B cell (primary cell): ENCODE measurements around the gene FMNL3. TPM values are rescaled to one million over a fixed set of nuclear protein-coding genes. Genes with fewer than 3 reads are reported as not detected.

Experiments
- ATAC-seq: fragments of 200-7000 bp; cut with Tn5 transposase; one replicate; pipeline ENCODE4 v1.10.0; 2021; ENCODE audit warnings: low read depth, mild to moderate bottlenecking, moderate number of reproducible peaks, moderate library complexity
- CTCF ChIA-PET: fragments of 350-600 bp; sonication (Branson Sonifier 250); formaldehyde crosslinking; loops from one replicate; lab custom pipeline; 2021; ENCODE audit warnings: antibody characterized with exemption, inconsistent platforms; lab: Charles Lee
- POLR2A ChIA-PET: fragments of 350-600 bp; sonication (Branson Sonifier 250); formaldehyde crosslinking; loops from one replicate; lab custom pipeline; 2021; ENCODE audit warnings: antibody characterized with exemption; lab: Charles Lee
- DNase-seq: peaks from one replicate; pipeline ENCODE4 v3.0.0; 2013
- H2AFZ ChIP-seq: 2 replicates; pipeline ENCODE4 v1.6.1; 2012; ENCODE audit warnings: mild to moderate bottlenecking, low read depth, low read length; ENCODE audit not compliant: insufficient read depth, poor library complexity, severe bottlenecking
- H3K27ac ChIP-seq, 2 donors: 1 replicate in 1 of 2; 2 replicates in 1 of 2; pipeline ENCODE4 v1.5.1; 2012 to 2013; ENCODE audit warnings: low read length in 2 of 2, mild to moderate bottlenecking in 2 of 2, moderate library complexity in 1 of 2
- H3K27me3 ChIP-seq, 4 experiments: fragments of 200-600 bp in 1 of 4; sonication (generic) in 1 of 4; replicated peaks in 1 of 4; 1 replicate in 2 of 4; 2 replicates in 2 of 4; pipeline versions ENCODE4 v1.6.1 to v1.7.0; 2013 to 2016; ENCODE audit warnings: low read length in 3 of 4, mild to moderate bottlenecking in 2 of 4, mixed read lengths in 1 of 4, moderate library complexity in 1 of 4; ENCODE audit not compliant: insufficient read depth in 4 of 4, control insufficient read depth in 3 of 4; ENCODE audit errors: control extremely low read depth in 1 of 4
- H3K36me3 ChIP-seq, 2 experiments: replicated peaks in 1 of 2; 1 replicate in 1 of 2; 2 replicates in 1 of 2; pipeline versions ENCODE4 v1.6.1 to v1.7.1; 2013; ENCODE audit warnings: low read length in 1 of 2; ENCODE audit not compliant: insufficient read depth in 2 of 2, control insufficient read depth in 1 of 2; ENCODE audit errors: control extremely low read depth in 1 of 2, extremely low read depth in 1 of 2
- H3K4me1 ChIP-seq, 2 donors: fragments of 200-600 bp in 1 of 2; sonication (generic) in 1 of 2; 1 replicate in 1 of 2; 2 replicates in 1 of 2; pipeline versions ENCODE4 v1.5.1 to v1.6.1; 2013 to 2017; ENCODE audit warnings: low read length in 2 of 2; ENCODE audit not compliant: control insufficient read depth in 2 of 2, insufficient read depth in 2 of 2
- H3K4me2 ChIP-seq: replicated peaks from 2 replicates; pipeline ENCODE3; 2012; ENCODE audit warnings: mild to moderate bottlenecking, low read depth, low read length; ENCODE audit not compliant: poor library complexity, severe bottlenecking
- H3K4me3 ChIP-seq, 5 experiments: fragments of 200-600 bp in 1 of 5; sonication (generic) in 1 of 5; 1 replicate in 3 of 5; 2 replicates in 2 of 5; pipeline versions ENCODE4 v1.5.1 to v1.7.0; 2011 to 2016; ENCODE audit warnings: low read length in 4 of 5, mild to moderate bottlenecking in 4 of 5, low read depth in 2 of 5, control low read depth in 1 of 5, moderate library complexity in 1 of 5; ENCODE audit not compliant: insufficient read depth in 1 of 5; ENCODE audit errors: control extremely low read depth in 1 of 5, extremely low read depth in 1 of 5
- H3K79me2 ChIP-seq: fragments of 200-600 bp; sonication (generic); one replicate; pipeline ENCODE4 v1.6.0; 2016; ENCODE audit warnings: low read length; ENCODE audit not compliant: control insufficient read depth, insufficient read depth
- H3K9ac ChIP-seq: fragments of 200-600 bp; sonication (generic); 2 replicates; pipeline ENCODE4 v1.6.1; 2017; ENCODE audit warnings: mild to moderate bottlenecking, low read length, moderate library complexity
- H3K9me3 ChIP-seq, 3 donors: one replicate each; pipeline versions ENCODE4 v1.6.1 to v1.7.1; 2013; ENCODE audit warnings: low read length in 2 of 3; ENCODE audit not compliant: control insufficient read depth in 2 of 3, insufficient read depth in 1 of 3; ENCODE audit errors: control extremely low read depth in 1 of 3
- H4K20me1 ChIP-seq: 2 replicates; pipeline ENCODE4 v1.6.0; 2012; ENCODE audit warnings: mild to moderate bottlenecking, low read length; ENCODE audit not compliant: insufficient read depth, control insufficient read depth, poor library complexity, severe bottlenecking
- H3K27ac Mint-ChIP-seq: one replicate; pipeline ENCODE4 v1.8.0; 2021; ENCODE audit warnings: mixed read lengths
- H3K27me3 Mint-ChIP-seq: one replicate; pipeline ENCODE4 v1.8.0; 2021; ENCODE audit warnings: mixed read lengths
- H3K4me1 Mint-ChIP-seq: one replicate; pipeline ENCODE4 v1.8.0; 2021; ENCODE audit warnings: mixed read lengths
- H3K4me3 Mint-ChIP-seq: one replicate; pipeline ENCODE4 v1.8.0; 2021; ENCODE audit warnings: mixed read lengths
- H3K9me3 Mint-ChIP-seq: one replicate; pipeline ENCODE4 v1.8.0; 2022; ENCODE audit warnings: mixed read lengths; ENCODE audit not compliant: insufficient read depth
- EZH2 ChIP-seq: IDR thresholded peaks from 2 replicates; pipeline ENCODE4 v1.6.1; 2012; ENCODE audit warnings: borderline replicate concordance, low read depth, mild to moderate bottlenecking, moderate library complexity, low read length; ENCODE audit not compliant: insufficient read depth, poor library complexity, severe bottlenecking
- WGBS: methylation state at CpG from one replicate; pipeline ENCODE4 v1.1.5; 2013; ENCODE audit warnings: missing lambda C conversion rate; ENCODE audit not compliant: insufficient coverage; 5-methylcytosine and 5-hydroxymethylcytosine counted together
- intact Hi-C: fragments of 100-400 bp; cut with micrococcal nuclease; formaldehyde crosslinking; loops from one replicate; pipeline ENCODE4 v1.10.0; 2022
- polyA plus RNA-seq: library from polyadenylated mRNA; depleted of rRNA; stranded (reverse); fragments of >200 nt; gene quantifications from 2 replicates; pipeline ENCODE4 v1.2.3, GENCODE V29; 2012
- total RNA-seq, 2 donors: library from RNA; stranded (reverse); fragments of 120-200 nt in 1 of 2; gene quantifications; 1 replicate in 1 of 2; 2 replicates in 1 of 2; pipeline versions ENCODE4 v1.2.3 to v1.2.4, GENCODE V29; 2013 to 2022
- TF ChIP-seq, protein P1 (sequence below): fragments of 200-600 bp; IDR thresholded peaks from one replicate; pipeline ENCODE4 v1.8.0; 2022; ENCODE audit warnings: antibody characterized with exemption, mild to moderate bottlenecking

The FMNL3 gene
- total and polyA plus RNA-seq, 2 donors (not counting 1 experiment from before 2014, with no cell fraction given): 19.3 to 69.9 TPM

- DNase-seq (peak; percentile 53), ATAC-seq (no peak)
- Histone ChIP-seq H4K20me1 (no peaks in the 10 kb centered on the region), H3K4me3 (peak overlapping the region; percentile 47 to 89 (median 84)), H3K9ac (peak overlapping the region; percentile 81), H3K27ac (peak overlapping the region; percentile 7 to 88), H2AFZ (peak overlapping the region; percentile 82), H3K79me2 (peaks cover 72% of the 10 kb centered on the region), H3K9me3 (no peaks in the 10 kb centered on the region), H3K27me3 (no peaks in the 10 kb centered on the region), H3K36me3 (no peaks in the 10 kb centered on the region), H3K4me2 (peak overlapping the region; percentile 84), H3K4me1 (peaks cover 45 to 63% of the 10 kb centered on the region in 2 donors)
- intact Hi-C loops: loop anchor here (2.0 to 5.0 kb wide), 4 partner anchors 35 to 167 kb away; partner anchors contain the start of gene KCNH3
- Mint-ChIP-seq H3K4me1 (peaks cover 57% of the 10 kb centered on the region), H3K27ac (peak overlapping the region; percentile 94), H3K9me3 (no peaks in the 10 kb centered on the region), H3K4me3 (peak overlapping the region; percentile 97), H3K27me3 (no peaks in the 10 kb centered on the region)
- WGBS: 9% methylated on average over 8 of the region's 10 CpGs
- ChIA-PET CTCF (interaction anchor here (0.6 to 13.2 kb wide), 10 partner anchors 8 to 191 kb away, joined by 3 to 372 read pairs (median 22); partner anchors contain the start of gene TMBIM6), POLR2A (interaction anchor here (1.4 to 2.4 kb wide), 6 partner anchors 25 to 83 kb away, joined by 3 to 20 read pairs (median 7); partner anchors contain the start of genes PRPF40B and TMBIM6)
- TF ChIP-seq EZH2: no peak
- TF ChIP-seq, protein P1, sequence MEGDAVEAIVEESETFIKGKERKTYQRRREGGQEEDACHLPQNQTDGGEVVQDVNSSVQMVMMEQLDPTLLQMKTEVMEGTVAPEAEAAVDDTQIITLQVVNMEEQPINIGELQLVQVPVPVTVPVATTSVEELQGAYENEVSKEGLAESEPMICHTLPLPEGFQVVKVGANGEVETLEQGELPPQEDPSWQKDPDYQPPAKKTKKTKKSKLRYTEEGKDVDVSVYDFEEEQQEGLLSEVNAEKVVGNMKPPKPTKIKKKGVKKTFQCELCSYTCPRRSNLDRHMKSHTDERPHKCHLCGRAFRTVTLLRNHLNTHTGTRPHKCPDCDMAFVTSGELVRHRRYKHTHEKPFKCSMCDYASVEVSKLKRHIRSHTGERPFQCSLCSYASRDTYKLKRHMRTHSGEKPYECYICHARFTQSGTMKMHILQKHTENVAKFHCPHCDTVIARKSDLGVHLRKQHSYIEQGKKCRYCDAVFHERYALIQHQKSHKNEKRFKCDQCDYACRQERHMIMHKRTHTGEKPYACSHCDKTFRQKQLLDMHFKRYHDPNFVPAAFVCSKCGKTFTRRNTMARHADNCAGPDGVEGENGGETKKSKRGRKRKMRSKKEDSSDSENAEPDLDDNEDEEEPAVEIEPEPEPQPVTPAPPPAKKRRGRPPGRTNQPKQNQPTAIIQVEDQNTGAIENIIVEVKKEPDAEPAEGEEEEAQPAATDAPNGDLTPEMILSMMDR: no peak
Observed at GRCh38 chr12:49705479-49706134, 1.6 kb downstream of the FMNL3 start.
